HepG2 (cell line): Measurements from ENCODE around the gene DPY30. TPM values are rescaled to one million over a fixed set of nuclear protein-coding genes. Genes with fewer than 3 reads are reported as not detected.

ENCODE experiments used
- BRF2 ChIP-seq: sonication (generic); formaldehyde crosslinking; IDR thresholded peaks from 2 replicates; pipeline ENCODE4 v1.8.1; 2022; ENCODE audit warnings: mild to moderate bottlenecking, missing genetic modification reagents
- FIP1L1 ChIP-seq: fragments of 200-400 bp; formaldehyde crosslinking; IDR thresholded peaks from 2 replicates; pipeline ENCODE4 v1.6.1; 2018; ENCODE audit warnings: low read depth, mild to moderate bottlenecking, low read length, moderate library complexity, borderline replicate concordance; ENCODE audit not compliant: insufficient read depth
- FOXO1 ChIP-seq: sonication (generic); formaldehyde crosslinking; IDR thresholded peaks from 2 replicates; pipeline ENCODE4 v1.4.0; 2020; ENCODE audit warnings: missing genetic modification reagents
- HNF1B ChIP-seq: sonication (generic); formaldehyde crosslinking; IDR thresholded peaks from 2 replicates; pipeline ENCODE4 v1.5.1; 2020; ENCODE audit warnings: mild to moderate bottlenecking, moderate library complexity, missing genetic modification reagents
- IKZF4 ChIP-seq: sonication (generic); formaldehyde crosslinking; IDR thresholded peaks from 2 replicates; pipeline ENCODE4 v1.5.1; 2020; ENCODE audit warnings: borderline replicate concordance, mild to moderate bottlenecking, low read depth, missing genetic modification reagents; ENCODE audit errors: not compliant biosample characterization
- KDM5A ChIP-seq: fragments of 200-600 bp; sonication (generic); IDR thresholded peaks from 2 replicates; pipeline ENCODE4 v1.7.0; 2018; ENCODE audit warnings: antibody characterized with exemption, mild to moderate bottlenecking, low read length, borderline replicate concordance
- NONO ChIP-seq, 2 experiments: fragments of 450-650 bp in 1 of 2; sonication (generic) in 1 of 2; formaldehyde crosslinking in 1 of 2; IDR thresholded peaks in 1 of 2; conservative IDR thresholded peaks in 1 of 2; 2 replicates each; pipeline versions ENCODE4 v1.6.1 to v1.8.0; 2017 to 2022; ENCODE audit warnings: mild to moderate bottlenecking in 1 of 2, missing genetic modification reagents in 1 of 2, moderate library complexity in 1 of 2
- NR3C1 ChIP-seq: sonication (generic); formaldehyde crosslinking; IDR thresholded peaks from 2 replicates; pipeline ENCODE4 v1.4.0; 2020; ENCODE audit warnings: missing genetic modification reagents
- RARA ChIP-seq: IDR thresholded peaks from 2 replicates; pipeline ENCODE4 v1.6.1; 2016; ENCODE audit warnings: missing genetic modification reagents, missing compliant biosample characterization
- RXRA ChIP-seq: sonication (generic); formaldehyde crosslinking; IDR thresholded peaks from 2 replicates; pipeline ENCODE4 v1.5.1; 2020; ENCODE audit warnings: missing genetic modification reagents
- SKI ChIP-seq: fragments of 450-650 bp; IDR thresholded peaks from one replicate; pipeline ENCODE4 v1.6.1; 2018; ENCODE audit warnings: mild to moderate bottlenecking; ENCODE audit not compliant: partially characterized antibody
- TBX2 ChIP-seq: sonication (generic); formaldehyde crosslinking; IDR thresholded peaks from 2 replicates; pipeline ENCODE4 v1.5.0; 2020; ENCODE audit warnings: missing genetic modification reagents, mild to moderate bottlenecking, borderline replicate concordance
- ZGPAT ChIP-seq: IDR thresholded peaks from 2 replicates; pipeline ENCODE4 v1.6.1; 2016; ENCODE audit warnings: mild to moderate bottlenecking
- ZMYM3 ChIP-seq: sonication (generic); formaldehyde crosslinking; IDR thresholded peaks from 2 replicates; pipeline ENCODE4 v1.5.1; 2020; ENCODE audit warnings: mild to moderate bottlenecking, missing genetic modification reagents
- ZNF124 ChIP-seq: sonication (generic); formaldehyde crosslinking; IDR thresholded peaks from 2 replicates; pipeline ENCODE4 v1.4.0; 2020; ENCODE audit warnings: missing genetic modification reagents
- ZNF274 ChIP-seq: sonication (generic); formaldehyde crosslinking; IDR thresholded peaks from 2 replicates; pipeline ENCODE4 v1.5.1; 2020; ENCODE audit warnings: mild to moderate bottlenecking, missing genetic modification reagents
- ZNF383 ChIP-seq: sonication (generic); formaldehyde crosslinking; IDR thresholded peaks from 2 replicates; pipeline ENCODE4 v1.4.0; 2020; ENCODE audit warnings: missing genetic modification reagents, mild to moderate bottlenecking, borderline replicate concordance
- ZNF7 ChIP-seq: IDR thresholded peaks from 2 replicates; pipeline ENCODE4 v1.6.1; 2016; ENCODE audit warnings: missing biosample characterization, missing genetic modification reagents
- polyA plus RNA-seq, 8 experiments: library from polyadenylated mRNA; depleted of rRNA in 3 of 8; stranded (reverse) in 7 of 8; unstranded in 1 of 8; fragments of >200 nt; fragmentation: Illumina TruSeq in 4 of 8; extraction: Trizol in 4 of 8; gene quantifications; 2 replicates each; pipeline versions ENCODE4 v1.2.1 to v1.2.3, GENCODE V29; 2011 to 2016; ENCODE audit warnings: low read depth in 4 of 8, missing spikeins in 1 of 8, mixed read lengths in 1 of 8; ENCODE audit not compliant: insufficient read depth in 1 of 8
- total RNA-seq, 5 experiments: library from RNA; depleted of rRNA; stranded (reverse); fragments of >200 nt; fragmentation: Illumina TruSeq; extraction: Trizol; gene quantifications; 2 replicates each; pipeline ENCODE4 v1.2.3, GENCODE V29; 2016; ENCODE audit warnings: low read depth in 1 of 5

The DPY30 gene
- total and polyA plus RNA-seq, 2 of the 13 experiments (the other 11 are each of a cell fraction or from before 2014, with no cell fraction given), result 98.1 to 118 TPM

- TF ChIP-seq ZMYM3 (CRISPR knock-in tag), result peak; percentile 80
- TF ChIP-seq ZNF383 (CRISPR knock-in tag), result 0 out of 2 replicates have a peak, but pooled peaks have one; percentile 23
- TF ChIP-seq IKZF4, result no peak
- 0 out of 2 replicates have a peak, but pooled peaks have one; percentile 47 for TF ChIP-seq TBX2
- TF ChIP-seq HNF1B (CRISPR knock-in tag), result 0 out of 2 replicates have a peak, but pooled peaks have one; percentile 11
- TF ChIP-seq ZNF124, result 0 out of 2 replicates have a peak, but pooled peaks have one; percentile 33
- no peak for TF ChIP-seq BRF2
- TF ChIP-seq RXRA (CRISPR knock-in tag), result peak; percentile 37; the same call in 1 of the 2 replicates
- TF ChIP-seq FOXO1 (CRISPR knock-in tag), result 0 out of 2 replicates have a peak, but pooled peaks have one; percentile 13
- TF ChIP-seq NR3C1 (CRISPR knock-in tag), result no peak
- peak; percentile 46 for TF ChIP-seq RARA (CRISPR knock-in tag)
- peak; percentile 3; the same call in 1 of the 2 replicates for TF ChIP-seq ZGPAT (CRISPR knock-in tag)
- TF ChIP-seq NONO (IDR thresholded peaks at IDR 0.05), result no peak
- TF ChIP-seq NONO (CRISPR knock-in tag; conservative IDR thresholded peaks at IDR 0.05), result 0 out of 2 replicates have a peak, but pooled peaks have one; percentile 27
- 0 out of 2 replicates have a peak, but pooled peaks have one; percentile 35 for TF ChIP-seq ZNF7
- no peak for TF ChIP-seq FIP1L1
- peak; percentile 17 for TF ChIP-seq SKI
- peak; percentile 32; the same call in 1 of the 2 replicates for TF ChIP-seq ZNF274 (CRISPR knock-in tag)
- TF ChIP-seq KDM5A, result peak; percentile 4; the same call in 1 of the 2 replicates
Measured at GRCh38 chr2:32061430-32061829, 21.8 kb upstream of the DPY30 start (continued).
